Fibroblast of mammary gland (primary cell): ENCODE measurements around the gene EFNA1.

Source experiments
- DNase-seq: peaks from one replicate; pipeline ENCODE4 v3.0.0-alpha.2; 2010; ENCODE audit warnings: low read depth
- H3K4me3 ChIP-seq: 2 replicates; pipeline ENCODE4 v1.5.1; 2011; ENCODE audit warnings: low read depth, mild to moderate bottlenecking, low read length, moderate library complexity; ENCODE audit not compliant: control insufficient read depth
- TF ChIP-seq, protein P1 (sequence below): conservative IDR thresholded peaks from 2 replicates; pipeline ENCODE4 v1.5.1; 2011; ENCODE audit warnings: low read depth, low read length, inconsistent platforms; ENCODE audit not compliant: control insufficient read depth, insufficient read depth

The EFNA1 gene

DNA sequence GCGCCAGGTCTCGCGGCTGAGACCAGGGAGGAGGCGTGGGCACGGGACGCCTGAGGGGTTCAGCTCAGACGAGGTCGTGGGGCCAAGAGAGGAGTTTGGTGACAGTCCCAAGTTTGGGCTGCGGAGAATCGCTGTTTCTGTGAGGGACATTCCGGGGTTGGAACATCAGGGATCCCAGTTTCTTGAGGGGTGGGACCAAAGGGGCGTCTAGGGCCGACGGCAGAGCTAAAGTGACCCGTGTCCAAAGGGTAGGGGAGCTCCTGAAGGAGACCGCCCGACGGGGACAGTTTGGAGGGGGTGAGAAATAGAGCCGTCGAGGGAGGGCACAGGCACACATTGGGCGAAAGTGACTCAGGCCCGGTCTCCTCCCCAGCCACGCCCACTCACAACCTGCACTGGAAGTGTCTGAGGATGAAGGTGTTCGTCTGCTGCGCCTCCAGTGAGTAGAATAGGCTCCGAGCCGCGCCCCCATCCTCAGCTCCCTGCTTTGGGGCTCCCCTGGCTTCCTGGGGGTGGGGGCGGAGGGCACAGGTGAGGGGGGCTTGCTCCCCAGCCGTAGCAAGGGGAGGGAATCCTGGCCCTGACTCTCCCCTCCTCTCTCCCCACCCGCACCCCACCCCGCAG lies 42.1 kb upstream of the EFNA1 start:
- peak; percentile 47 for DNase-seq
- TF ChIP-seq, protein P1, sequence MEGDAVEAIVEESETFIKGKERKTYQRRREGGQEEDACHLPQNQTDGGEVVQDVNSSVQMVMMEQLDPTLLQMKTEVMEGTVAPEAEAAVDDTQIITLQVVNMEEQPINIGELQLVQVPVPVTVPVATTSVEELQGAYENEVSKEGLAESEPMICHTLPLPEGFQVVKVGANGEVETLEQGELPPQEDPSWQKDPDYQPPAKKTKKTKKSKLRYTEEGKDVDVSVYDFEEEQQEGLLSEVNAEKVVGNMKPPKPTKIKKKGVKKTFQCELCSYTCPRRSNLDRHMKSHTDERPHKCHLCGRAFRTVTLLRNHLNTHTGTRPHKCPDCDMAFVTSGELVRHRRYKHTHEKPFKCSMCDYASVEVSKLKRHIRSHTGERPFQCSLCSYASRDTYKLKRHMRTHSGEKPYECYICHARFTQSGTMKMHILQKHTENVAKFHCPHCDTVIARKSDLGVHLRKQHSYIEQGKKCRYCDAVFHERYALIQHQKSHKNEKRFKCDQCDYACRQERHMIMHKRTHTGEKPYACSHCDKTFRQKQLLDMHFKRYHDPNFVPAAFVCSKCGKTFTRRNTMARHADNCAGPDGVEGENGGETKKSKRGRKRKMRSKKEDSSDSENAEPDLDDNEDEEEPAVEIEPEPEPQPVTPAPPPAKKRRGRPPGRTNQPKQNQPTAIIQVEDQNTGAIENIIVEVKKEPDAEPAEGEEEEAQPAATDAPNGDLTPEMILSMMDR: no peak
- peak overlapping the region; percentile 67 for H3K4me3 ChIP-seq

DNA sequence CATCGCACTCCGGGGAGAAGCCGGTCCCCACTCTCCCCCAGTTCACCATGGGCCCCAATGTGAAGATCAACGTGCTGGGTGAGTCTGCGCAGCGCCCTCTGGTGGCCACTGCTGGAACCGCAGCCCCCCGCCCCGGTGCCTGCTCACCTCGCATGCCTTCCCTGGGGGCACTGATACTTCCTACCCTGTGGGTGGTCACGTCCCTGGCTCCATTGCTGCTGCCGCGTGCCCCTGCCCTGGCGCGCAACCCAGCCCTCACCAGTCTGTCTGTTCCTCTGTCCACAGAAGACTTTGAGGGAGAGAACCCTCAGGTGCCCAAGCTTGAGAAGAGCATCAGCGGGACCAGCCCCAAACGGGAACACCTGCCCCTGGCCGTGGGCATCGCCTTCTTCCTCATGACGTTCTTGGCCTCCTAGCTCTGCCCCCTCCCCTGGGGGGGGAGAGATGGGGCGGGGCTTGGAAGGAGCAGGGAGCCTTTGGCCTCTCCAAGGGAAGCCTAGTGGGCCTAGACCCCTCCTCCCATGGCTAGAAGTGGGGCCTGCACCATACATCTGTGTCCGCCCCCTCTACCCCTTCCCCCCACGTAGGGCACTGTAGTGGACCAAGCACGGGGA lies 41.4 kb upstream of the EFNA1 start:
- H3K4me3 ChIP-seq: no peak overlapping the region
- no peak for DNase-seq
- TF ChIP-seq, protein P1: peak; percentile 64

- no peak for DNase-seq
- TF ChIP-seq, protein P1: no peak
Observed at GRCh38 chr1:155086856-155087535, 40.7 kb upstream of the EFNA1 start.

DNA sequence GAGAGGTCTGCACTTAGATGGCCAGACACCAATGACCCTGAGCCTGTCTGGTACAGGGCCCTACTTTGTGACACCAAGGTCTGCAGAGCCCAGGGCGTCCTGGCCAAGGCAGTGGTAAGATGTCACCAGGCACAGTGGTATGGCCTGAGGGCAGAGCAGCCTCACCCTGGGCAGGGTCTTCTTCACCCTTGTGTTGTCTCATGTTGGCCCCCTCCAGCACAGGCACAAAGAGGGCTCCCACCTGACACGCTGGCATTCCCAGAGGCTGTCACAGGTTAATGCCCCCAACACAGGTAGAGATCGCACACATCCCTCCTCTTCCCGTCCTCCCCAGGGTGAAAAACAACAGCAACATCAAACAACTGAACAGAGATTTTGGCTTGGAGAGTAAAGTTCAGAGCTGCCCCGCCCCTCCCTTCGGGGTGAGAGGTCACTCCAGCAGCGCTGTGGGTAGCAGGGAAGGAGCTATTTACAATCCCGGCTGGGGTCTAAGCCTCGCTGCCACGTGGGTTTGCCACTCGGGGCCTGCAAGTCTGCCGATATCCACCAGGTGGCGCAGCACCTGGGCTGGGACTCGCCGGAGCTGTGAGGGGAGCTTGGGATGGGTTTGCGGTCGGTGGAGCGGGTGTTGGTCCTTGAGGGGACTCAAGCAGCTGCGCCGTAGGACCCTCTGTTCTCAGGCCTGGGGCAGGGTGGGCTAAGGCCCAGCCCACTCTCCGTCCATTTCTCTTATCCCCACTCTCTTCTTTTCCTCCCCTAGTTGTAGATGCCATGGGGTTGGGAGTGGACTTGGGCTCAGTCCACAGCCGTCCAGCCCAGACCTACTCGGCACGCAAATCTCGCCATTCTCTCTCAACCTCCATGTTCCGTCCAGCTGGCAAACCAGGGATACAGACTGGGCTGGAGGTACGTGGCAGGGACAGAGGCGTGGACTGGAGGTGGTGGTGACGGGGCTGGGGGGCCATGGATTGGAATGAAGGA lies 36.3 kb upstream of the EFNA1 start:
- H3K4me3 ChIP-seq: no peak overlapping the region
- peak; percentile 67 for DNase-seq
- TF ChIP-seq, protein P1: peak; percentile 92

More at GRCh38 chr1:155086856-155087535, 40.7 kb upstream of the EFNA1 start:
- no peak overlapping the region for H3K4me3 ChIP-seq

DNA sequence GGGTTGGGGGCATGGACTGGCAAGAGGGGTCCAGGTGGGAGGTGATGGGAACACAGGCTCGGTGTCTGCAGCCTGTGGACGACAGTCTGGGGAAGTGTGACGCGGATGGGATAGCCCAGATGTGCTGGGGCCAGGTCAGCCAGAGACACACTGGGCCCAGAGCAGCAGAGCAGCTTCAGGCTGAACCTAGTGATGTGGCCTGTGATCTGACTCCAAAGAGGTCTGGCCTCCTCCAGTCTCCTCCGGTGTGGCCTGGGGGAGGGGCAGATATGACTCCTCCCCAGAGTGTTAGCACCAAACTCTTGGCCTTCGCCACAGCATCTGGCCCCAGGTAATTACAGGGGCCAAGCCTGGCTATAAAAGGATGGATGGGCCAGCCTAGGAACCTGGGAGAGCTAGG lies 35.5 kb upstream of the EFNA1 start:
- TF ChIP-seq, protein P1: no peak
- no peak for DNase-seq
- no peak overlapping the region for H3K4me3 ChIP-seq

DNA sequence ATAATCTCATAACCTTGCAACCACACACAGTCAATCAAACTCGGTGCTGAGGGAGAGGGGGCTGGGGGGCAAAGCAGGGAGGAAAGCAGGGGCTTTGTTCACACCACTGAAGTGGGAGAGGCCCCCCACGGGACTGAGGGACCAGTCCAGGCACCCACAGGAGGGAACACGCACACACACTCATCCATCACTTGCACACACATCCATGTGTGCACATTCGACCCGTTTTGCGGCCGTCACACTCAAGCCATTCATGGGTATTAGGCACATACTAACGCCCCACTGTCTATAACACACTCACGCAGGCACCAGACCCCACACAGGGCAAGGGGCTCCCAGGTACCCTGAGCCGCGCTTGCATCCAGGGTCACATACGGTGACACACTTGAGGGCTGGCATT lies 35.0 kb upstream of the EFNA1 start:
- no peak for DNase-seq
- H3K4me3 ChIP-seq: no peak overlapping the region
- TF ChIP-seq, protein P1: no peak
